Epithelial cell of esophagus (primary cell): ENCODE results near the gene HPSE2.

Experiments used
- DNase-seq: peaks from one replicate; pipeline ENCODE4 v3.0.0; 2010; ENCODE audit warnings: low read depth
- H3K4me3 ChIP-seq: 2 replicates; pipeline ENCODE4 v1.5.1; 2011; ENCODE audit warnings: mild to moderate bottlenecking, low read length, control low read depth
- TF ChIP-seq, protein P1 (sequence below): IDR thresholded peaks from 2 replicates; pipeline ENCODE4 v1.5.1; 2011; ENCODE audit warnings: low read depth, mild to moderate bottlenecking, low read length, control low read depth, inconsistent platforms; ENCODE audit not compliant: insufficient read depth; ENCODE audit errors: missing control alignments

Gene HPSE2

DNA sequence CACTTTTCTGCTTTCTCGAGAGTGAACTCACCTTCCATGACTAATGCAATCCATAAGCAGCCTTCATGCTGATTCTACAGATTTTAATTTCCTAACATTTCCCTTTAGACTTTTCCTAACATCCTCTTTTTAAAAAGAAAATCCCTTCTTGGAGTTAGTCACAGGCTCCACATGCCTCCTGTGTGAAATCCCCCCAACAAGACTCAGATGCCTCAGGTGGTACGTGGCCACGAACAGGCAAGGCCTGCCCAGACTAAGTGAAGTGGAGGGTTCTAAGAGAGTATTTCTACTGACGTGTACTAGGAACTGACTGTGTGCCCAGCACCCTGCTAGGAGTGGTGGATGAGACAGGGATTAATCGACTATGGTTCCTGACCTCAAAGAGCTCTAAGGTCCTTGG lies 663.1 kb downstream of the HPSE2 start:
- DNase-seq = peak; percentile 59
- TF ChIP-seq, protein P1, sequence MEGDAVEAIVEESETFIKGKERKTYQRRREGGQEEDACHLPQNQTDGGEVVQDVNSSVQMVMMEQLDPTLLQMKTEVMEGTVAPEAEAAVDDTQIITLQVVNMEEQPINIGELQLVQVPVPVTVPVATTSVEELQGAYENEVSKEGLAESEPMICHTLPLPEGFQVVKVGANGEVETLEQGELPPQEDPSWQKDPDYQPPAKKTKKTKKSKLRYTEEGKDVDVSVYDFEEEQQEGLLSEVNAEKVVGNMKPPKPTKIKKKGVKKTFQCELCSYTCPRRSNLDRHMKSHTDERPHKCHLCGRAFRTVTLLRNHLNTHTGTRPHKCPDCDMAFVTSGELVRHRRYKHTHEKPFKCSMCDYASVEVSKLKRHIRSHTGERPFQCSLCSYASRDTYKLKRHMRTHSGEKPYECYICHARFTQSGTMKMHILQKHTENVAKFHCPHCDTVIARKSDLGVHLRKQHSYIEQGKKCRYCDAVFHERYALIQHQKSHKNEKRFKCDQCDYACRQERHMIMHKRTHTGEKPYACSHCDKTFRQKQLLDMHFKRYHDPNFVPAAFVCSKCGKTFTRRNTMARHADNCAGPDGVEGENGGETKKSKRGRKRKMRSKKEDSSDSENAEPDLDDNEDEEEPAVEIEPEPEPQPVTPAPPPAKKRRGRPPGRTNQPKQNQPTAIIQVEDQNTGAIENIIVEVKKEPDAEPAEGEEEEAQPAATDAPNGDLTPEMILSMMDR = no peak
- H3K4me3 ChIP-seq = no peak overlapping the region

GRCh38 chr10:98570834-98571233 lies 664.8 kb downstream of the HPSE2 start:
- no peak for DNase-seq
- TF ChIP-seq, protein P1 = no peak
- H3K4me3 ChIP-seq = no peak overlapping the region

- H3K4me3 ChIP-seq = no peak overlapping the region
- no peak for DNase-seq
- TF ChIP-seq, protein P1 = no peak
Observed at GRCh38 chr10:98569853-98570252, 665.8 kb downstream of the HPSE2 start.

- no peak for DNase-seq
- H3K4me3 ChIP-seq = no peak overlapping the region
- TF ChIP-seq, protein P1 = no peak
Observed at GRCh38 chr10:98568551-98568950, 667.1 kb downstream of the HPSE2 start.

DNA sequence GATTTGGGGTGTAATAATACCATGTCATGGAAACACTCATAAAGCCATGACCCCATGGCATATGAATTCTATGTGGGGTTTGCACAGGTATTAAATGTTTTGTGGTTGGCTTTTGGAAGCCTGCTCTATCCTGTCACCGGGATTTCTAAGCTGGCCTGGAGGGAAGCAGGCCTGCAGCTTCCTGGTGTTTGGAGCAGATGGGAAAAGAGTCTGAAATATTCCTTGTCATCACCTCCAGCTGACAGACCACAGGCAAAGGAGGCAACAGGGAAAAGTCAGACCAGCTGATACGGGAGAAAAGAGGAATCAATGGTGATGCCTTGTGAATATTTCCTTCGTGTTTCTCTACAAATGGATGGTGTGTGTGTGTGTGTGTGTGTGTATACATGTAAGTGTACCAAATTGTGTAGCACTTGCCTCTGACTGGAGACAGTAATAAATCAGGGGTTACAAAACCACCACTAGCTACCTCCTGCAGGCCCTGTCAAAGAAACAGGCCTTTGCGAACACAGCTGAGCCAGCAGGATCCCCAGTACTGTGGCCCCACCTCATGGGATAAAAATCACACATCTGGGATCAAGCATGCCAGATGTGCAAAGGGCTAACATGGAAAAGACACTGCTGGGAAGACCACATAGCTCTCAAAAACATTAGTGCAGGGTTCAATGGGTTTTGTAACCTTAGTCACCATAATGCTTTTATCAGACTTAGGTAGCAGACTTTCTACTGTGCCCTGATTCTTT lies 668.1 kb downstream of the HPSE2 start:
- no peak overlapping the region for H3K4me3 ChIP-seq
- DNase-seq = no peak
- TF ChIP-seq, protein P1 = no peak

GRCh38 chr10:98563811-98564210 lies 671.8 kb downstream of the HPSE2 start:
- TF ChIP-seq, protein P1 = no peak
- no peak for DNase-seq
- H3K4me3 ChIP-seq = no peak overlapping the region

DNA sequence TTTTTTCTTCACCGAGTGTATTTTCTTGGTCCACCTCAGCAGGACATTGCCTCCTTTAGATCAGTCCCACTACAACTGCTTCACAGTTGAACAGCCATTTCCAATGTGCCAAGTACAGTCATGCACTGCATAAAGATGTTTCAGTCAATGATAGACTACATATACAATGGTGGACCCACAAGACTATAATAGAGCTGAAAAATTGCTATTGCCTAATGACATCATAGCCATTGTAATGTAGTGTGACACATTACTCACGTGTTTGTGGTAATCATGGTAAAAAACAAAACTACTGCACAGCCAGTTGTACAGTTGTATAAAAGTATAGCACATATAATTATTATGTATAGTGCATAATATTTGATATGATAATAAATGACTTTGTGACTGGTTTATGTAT lies 675.1 kb downstream of the HPSE2 start:
- TF ChIP-seq, protein P1 = no peak
- no peak for DNase-seq

More for the DNA sequence above, 675.1 kb downstream of the HPSE2 start:
- H3K4me3 ChIP-seq = no peak overlapping the region
